SK-N-SH (cell line): ENCODE results near the gene GRIN1. TPM values are rescaled to one million over a fixed set of nuclear protein-coding genes. Genes with fewer than 3 reads are reported as not detected.
A peak's percentile ranks its signal among the peaks of the same experiment; 100 is the strongest.

ENCODE experiments used
- CTCF ChIA-PET: fragments of 300-600, 350-600 bp; formaldehyde crosslinking; extraction: SDS; loops from one replicate; lab custom pipeline; 2021; lab: Yijun Ruan, JAX
- POLR2A ChIA-PET: fragments of 350-600 bp; sonication (Branson Sonifier 250); formaldehyde crosslinking; extraction: SDS; loops from one replicate; lab custom pipeline; 2020; ENCODE audit warnings: antibody characterized with exemption, inconsistent platforms; lab: Yijun Ruan, JAX
- DNase-seq: peaks from one replicate; pipeline ENCODE4 v3.0.0; 2012
- H2AFZ ChIP-seq: fragments of 200-600 bp; sonication (generic); 2 replicates; pipeline ENCODE4 v1.8.1; 2016; ENCODE audit warnings: antibody characterized with exemption, mild to moderate bottlenecking, low read depth
- H3F3A ChIP-seq: fragments of 200-600 bp; sonication (generic); replicated peaks from 2 replicates; pipeline ENCODE3; 2016; ENCODE audit warnings: antibody characterized with exemption, mild to moderate bottlenecking; ENCODE audit not compliant: insufficient read depth
- H3K27ac ChIP-seq, 2 experiments: fragments of 200-500 bp in 1 of 2; fragments of 200-600 bp in 1 of 2; sonication (Bioruptor generic) in 1 of 2; sonication (generic), shearing (Covaris generic) in 1 of 2; 2 replicates each; pipeline versions ENCODE4 v1.5.1 to v1.6.1; 2014 to 2016; ENCODE audit warnings: low read depth in 2 of 2, inconsistent platforms in 1 of 2, low read length in 1 of 2, mild to moderate bottlenecking in 1 of 2, mixed read lengths in 1 of 2
- H3K27me3 ChIP-seq: fragments of 200-600 bp; sonication (generic), shearing (Covaris generic); 2 replicates; pipeline ENCODE4 v1.6.1; 2016; ENCODE audit warnings: mixed run types; ENCODE audit not compliant: insufficient read depth
- H3K36me3 ChIP-seq, 2 experiments: fragments of 200-500 bp in 1 of 2; fragments of 200-600 bp in 1 of 2; sonication (Bioruptor generic) in 1 of 2; sonication (generic) in 1 of 2; replicated peaks in 1 of 2; 2 replicates each; pipeline versions ENCODE3 to v1.5.1; 2014 to 2016; ENCODE audit warnings: low read length in 1 of 2, mild to moderate bottlenecking in 1 of 2; ENCODE audit not compliant: insufficient read depth in 2 of 2, control insufficient read depth in 1 of 2
- H3K4me1 ChIP-seq, 2 experiments: fragments of 200-500 bp in 1 of 2; fragments of 200-600 bp in 1 of 2; sonication (Bioruptor generic) in 1 of 2; sonication (generic), shearing (Covaris generic) in 1 of 2; 2 replicates each; pipeline versions ENCODE4 v1.5.1 to v1.6.1; 2014 to 2016; ENCODE audit warnings: low read depth in 1 of 2, low read length in 1 of 2, mixed run types in 1 of 2; ENCODE audit not compliant: insufficient read depth in 2 of 2, control insufficient read depth in 1 of 2
- H3K4me2 ChIP-seq: fragments of 200-600 bp; sonication (generic), shearing (Covaris generic); 2 replicates; pipeline ENCODE4 v1.6.1; 2017; ENCODE audit warnings: mixed run types
- H3K4me3 ChIP-seq, 2 experiments: fragments of 200-500 bp in 1 of 2; fragments of 200-600 bp in 1 of 2; sonication (Bioruptor generic) in 1 of 2; sonication (generic), shearing (Covaris generic) in 1 of 2; 2 replicates each; pipeline versions ENCODE4 v1.5.1 to v1.8.1; 2014 to 2016; ENCODE audit warnings: low read depth in 2 of 2, inconsistent platforms in 1 of 2, low read length in 1 of 2, mild to moderate bottlenecking in 1 of 2, mixed read lengths in 1 of 2, moderate library complexity in 1 of 2
- H3K79me2 ChIP-seq: fragments of 200-600 bp; sonication (generic); 2 replicates; pipeline ENCODE4 v1.8.1; 2017; ENCODE audit warnings: mild to moderate bottlenecking; ENCODE audit not compliant: insufficient read depth
- H3K9ac ChIP-seq: fragments of 200-600 bp; sonication (generic); 2 replicates; pipeline ENCODE4 v1.6.1; 2017; ENCODE audit warnings: mixed run types
- H3K9me2 ChIP-seq: fragments of 200-600 bp; sonication (generic); 2 replicates; pipeline ENCODE4 v1.6.1; 2017; ENCODE audit warnings: mixed run types
- H3K9me3 ChIP-seq: fragments of 200-600 bp; sonication (generic); 2 replicates; pipeline ENCODE4 v1.6.1; 2017; ENCODE audit warnings: mixed run types, mild to moderate bottlenecking, moderate library complexity
- H4K20me1 ChIP-seq: fragments of 200-600 bp; sonication (generic); 2 replicates; pipeline ENCODE4 v1.6.1; 2017; ENCODE audit warnings: mild to moderate bottlenecking, mixed run types; ENCODE audit not compliant: insufficient read depth
- CHD2 ChIP-seq: fragments of 150-350 bp; IDR thresholded peaks from 2 replicates; pipeline ENCODE4 v1.6.1; 2018; ENCODE audit warnings: low read length; ENCODE audit not compliant: partially characterized antibody
- ELF1 ChIP-seq: IDR thresholded peaks from 2 replicates; pipeline ENCODE4 v1.4.0; 2012
- GATA2 ChIP-seq: sonication (generic); formaldehyde crosslinking; IDR thresholded peaks from 2 replicates; pipeline ENCODE4 v1.5.0; 2020; ENCODE audit warnings: mild to moderate bottlenecking, missing genetic modification reagents
- MEF2A ChIP-seq: IDR thresholded peaks from 2 replicates; pipeline ENCODE4 v1.4.0; 2012; ENCODE audit warnings: low read depth, borderline replicate concordance
- NFIC ChIP-seq: IDR thresholded peaks from 2 replicates; pipeline ENCODE4 v1.4.0; 2012; ENCODE audit warnings: borderline replicate concordance
- NRF1 ChIP-seq: IDR thresholded peaks from 2 replicates; pipeline ENCODE4 v1.6.1; 2012; ENCODE audit warnings: low read depth, mild to moderate bottlenecking, low read length
- POLR2AphosphoS5 ChIP-seq: IDR thresholded peaks from 2 replicates; pipeline ENCODE4 v1.6.1; 2012; ENCODE audit warnings: low read depth, low read length
- RAD21 ChIP-seq: IDR thresholded peaks from 2 replicates; pipeline ENCODE4 v1.6.1; 2012; ENCODE audit warnings: mild to moderate bottlenecking, low read length
- RFX5 ChIP-seq: IDR thresholded peaks from 2 replicates; pipeline ENCODE4 v1.6.1; 2012; ENCODE audit warnings: mild to moderate bottlenecking, improper control_type of control experiment, low read length
- SIN3A ChIP-seq: IDR thresholded peaks from 2 replicates; pipeline ENCODE4 v1.6.1; 2012; ENCODE audit warnings: low read depth, mild to moderate bottlenecking, low read length, moderate library complexity, borderline replicate concordance
- TAF1 ChIP-seq: IDR thresholded peaks from 2 replicates; pipeline ENCODE4 v1.6.1; 2012; ENCODE audit warnings: low read depth, mild to moderate bottlenecking, low read length, moderate library complexity, borderline replicate concordance
- TEAD4 ChIP-seq: IDR thresholded peaks from 2 replicates; pipeline ENCODE4 v1.4.0; 2012; ENCODE audit warnings: mild to moderate bottlenecking, borderline replicate concordance; ENCODE audit not compliant: insufficient read depth
- USF1 ChIP-seq: IDR thresholded peaks from 2 replicates; pipeline ENCODE4 v1.4.0; 2012; ENCODE audit warnings: low read depth, borderline replicate concordance
- YY1 ChIP-seq: IDR thresholded peaks from 2 replicates; pipeline ENCODE4 v1.4.0; 2012; ENCODE audit warnings: low read depth, mild to moderate bottlenecking
- WGBS: methylation state at CpG from one replicate; pipeline ENCODE4 v1.1.6; 2017; ENCODE audit warnings: low lambda C conversion rate; 5-methylcytosine and 5-hydroxymethylcytosine counted together
- polyA plus RNA-seq, 3 experiments: library from polyadenylated mRNA; depleted of rRNA; stranded (reverse); fragments of >200 nt; gene quantifications; 2 replicates each; pipeline ENCODE4 v1.2.3, GENCODE V29; 2012

GRIN1 gene
- polyA plus RNA-seq, 1 of the 3 experiments (the other 2 are of a cell fraction) = not detected

GRCh38 chr9:137187386-137187785, 48.4 kb downstream of the GRIN1 start:
- ChIA-PET CTCF (interaction anchor here (0.8 to 3.5 kb wide), 5 partner anchors 11 to 57 kb away, joined by 3 to 24 read pairs (median 7); partner anchors contain the start of genes LRRC26 and TMEM210), POLR2A (interaction anchor here (1.2 to 1.5 kb wide), 3 partner anchors 17 to 35 kb away, joined by 3 to 6 read pairs (median 3); partner anchors contain the start of genes LRRC26 and RNF208)
- H3K4me3 ChIP-seq = peak overlapping the region; percentile 71 to 84
- H4K20me1 ChIP-seq = peaks cover 22% of the 10 kb centered on the region
- peak overlapping the region; percentile 99 for H3K4me2 ChIP-seq
- no peak overlapping the region for H3K27ac ChIP-seq
- H3K27me3 ChIP-seq = no peaks in the 10 kb centered on the region
- DNase-seq = no peak
- H3K79me2 ChIP-seq = peaks cover 51% of the 10 kb centered on the region
- peaks cover 3 to 53% of the 10 kb centered on the region in 2 experiments for H3K36me3 ChIP-seq
- H3K9me3 ChIP-seq = no peaks in the 10 kb centered on the region
- peak overlapping the region; percentile 85 for H3K9ac ChIP-seq
- TF ChIP-seq YY1 (no peak), NRF1 (no peak), MEF2A (no peak), TEAD4 (no peak), TAF1 (no peak), RAD21 (no peak), NFIC (no peak), POLR2AphosphoS5 (no peak), SIN3A (no peak), CHD2 (no peak), ELF1 (no peak)
- no peak overlapping the region for H2AFZ ChIP-seq
- H3F3A ChIP-seq = peaks cover 16% of the 10 kb centered on the region
- 56% methylated on average over 5 of the region's 15 CpGs for WGBS
- no peaks in the 10 kb centered on the region for H3K9me2 ChIP-seq
- peaks cover 12 to 35% of the 10 kb centered on the region in 2 experiments; a peak in 3 of 4 replicates for H3K4me1 ChIP-seq

GRCh38 chr9:137188086-137188489, 49.1 kb downstream of the GRIN1 start:
- peaks cover 16% of the 10 kb centered on the region for H3F3A ChIP-seq
- ChIA-PET CTCF (interaction anchor here (1.0 to 3.5 kb wide), 12 partner anchors 10 to 65 kb away, joined by 3 to 24 read pairs (median 5); partner anchors contain the start of genes CYSRT1, LRRC26, RNF224 and TMEM210), POLR2A (interaction anchor here (1.2 to 2.7 kb wide), 4 partner anchors 11 to 34 kb away, joined by 3 to 20 read pairs (median 4); partner anchors contain the start of genes LRRC26 and RNF208)
- 0 out of 2 replicates have a peak overlapping the region, but pooled peaks have one; percentile 65 for H2AFZ ChIP-seq
- peak overlapping the region; percentile 57 to 91; a peak in 2 of 4 replicates for H3K27ac ChIP-seq
- peaks cover 3 to 47% of the 10 kb centered on the region in 2 experiments for H3K36me3 ChIP-seq
- WGBS = under 1% methylated on average over 16 of the region's 31 CpGs
- peaks cover 57% of the 10 kb centered on the region for H3K79me2 ChIP-seq
- DNase-seq = no peak
- H3K27me3 ChIP-seq = no peaks in the 10 kb centered on the region
- peak overlapping the region; percentile 99 for H3K4me2 ChIP-seq
- H3K9ac ChIP-seq = peak overlapping the region; percentile 85
- peak overlapping the region; percentile 71 to 84 for H3K4me3 ChIP-seq
- H3K9me2 ChIP-seq = no peaks in the 10 kb centered on the region
- H4K20me1 ChIP-seq = peaks cover 27% of the 10 kb centered on the region
- TF ChIP-seq YY1 (no peak), USF1 (no peak), SIN3A (no peak), POLR2AphosphoS5 (no peak), GATA2 (CRISPR knock-in tag) (no peak), RFX5 (no peak)
- peaks cover 12 to 34% of the 10 kb centered on the region in 2 experiments; a peak in 3 of 4 replicates for H3K4me1 ChIP-seq
- H3K9me3 ChIP-seq = no peaks in the 10 kb centered on the region
